ENCODE measurements around the gene PRKAG2.

Gene PRKAG2

GRCh38 chr7:151518105-151518946 lies 358.6 kb downstream of the PRKAG2 start:
- H4K20me1 ChIP-seq (ENCODE audit: insufficient read depth, low read length, poor library complexity, severe bottlenecking), result peaks cover 57% of the 10 kb centered on the region
- no peak for TF ChIP-seq EZH2phosphoT487 (IDR thresholded peaks at IDR 0.05; ENCODE audit: borderline replicate concordance)
- TF ChIP-seq CTCF (conservative IDR thresholded peaks at IDR 0.05; ENCODE audit: low read length), result no peak
- H3F3A ChIP-seq (ENCODE audit: low read depth), result no peaks in the 10 kb centered on the region

GRCh38 chr7:151517601-151518104 lies 359.3 kb downstream of the PRKAG2 start:
- peaks cover 41% of the 10 kb centered on the region for H3K4me1 ChIP-seq (ENCODE audit: insufficient read depth, low read length, poor library complexity, severe bottlenecking)
- no peak for TF ChIP-seq EZH2phosphoT487 (IDR thresholded peaks at IDR 0.05; ENCODE audit: borderline replicate concordance)
- no peak for TF ChIP-seq CTCF (conservative IDR thresholded peaks at IDR 0.05; ENCODE audit: low read length)
- H3K36me3 ChIP-seq (ENCODE audit: insufficient read depth, low read length), result no peaks in the 10 kb centered on the region
- peak overlapping the region; percentile 98 for H3K4me2 ChIP-seq (ENCODE audit: low read depth, low read length, poor library complexity, severe bottlenecking)
- peaks cover 63% of the 10 kb centered on the region for H4K20me1 ChIP-seq (ENCODE audit: insufficient read depth, low read length, poor library complexity, severe bottlenecking)
- H3F3A ChIP-seq (ENCODE audit: low read depth), result no peaks in the 10 kb centered on the region
- H3K9me3 ChIP-seq (ENCODE audit: insufficient read depth, low read depth, low read length), result no peaks in the 10 kb centered on the region
- peaks cover 67% of the 10 kb centered on the region for H3K79me2 ChIP-seq (ENCODE audit: insufficient read depth, low read length)
- peak overlapping the region; percentile 93 for H3K9ac ChIP-seq (ENCODE audit: low read depth, low read length, poor library complexity, severe bottlenecking)
- H3K27me3 ChIP-seq (ENCODE audit: insufficient read depth, low read length, poor library complexity, severe bottlenecking), result no peaks in the 10 kb centered on the region
- no peaks in the 10 kb centered on the region for H3K9me2 ChIP-seq (replicated peaks; ENCODE audit: low read depth, low read length)
- no peak overlapping the region for H2AFZ ChIP-seq (ENCODE audit: low read length)
- peak overlapping the region; percentile 95 for H3K4me3 ChIP-seq (ENCODE audit: low read length, poor library complexity, severe bottlenecking)

More at GRCh38 chr7:151518105-151518946, 358.6 kb downstream of the PRKAG2 start:
- no peaks in the 10 kb centered on the region for H3K36me3 ChIP-seq (ENCODE audit: insufficient read depth, low read length)
- H3K4me2 ChIP-seq (ENCODE audit: low read depth, low read length, poor library complexity, severe bottlenecking), result peak overlapping the region; percentile 98
- no peak overlapping the region for H2AFZ ChIP-seq (ENCODE audit: low read length)
- H3K27me3 ChIP-seq (ENCODE audit: insufficient read depth, low read length, poor library complexity, severe bottlenecking), result no peaks in the 10 kb centered on the region
- no peaks in the 10 kb centered on the region for H3K9me3 ChIP-seq (ENCODE audit: insufficient read depth, low read depth, low read length)
- H3K79me2 ChIP-seq (ENCODE audit: insufficient read depth, low read length), result peaks cover 60% of the 10 kb centered on the region
- H3K9ac ChIP-seq (ENCODE audit: low read depth, low read length, poor library complexity, severe bottlenecking), result peak overlapping the region; percentile 93
- peaks cover 35% of the 10 kb centered on the region for H3K4me1 ChIP-seq (ENCODE audit: insufficient read depth, low read length, poor library complexity, severe bottlenecking)
- H3K4me3 ChIP-seq (ENCODE audit: low read length, poor library complexity, severe bottlenecking), result peak overlapping the region; percentile 95
- H3K9me2 ChIP-seq (replicated peaks; ENCODE audit: low read depth, low read length), result no peaks in the 10 kb centered on the region

GRCh38 chr7:151515276-151515565 lies 361.7 kb downstream of the PRKAG2 start:
- H3K79me2 ChIP-seq (ENCODE audit: insufficient read depth, low read length), result peaks cover 91% of the 10 kb centered on the region
- no peaks in the 10 kb centered on the region for H3F3A ChIP-seq (ENCODE audit: low read depth)
- no peak overlapping the region for H2AFZ ChIP-seq (ENCODE audit: low read length)
- H3K4me2 ChIP-seq (ENCODE audit: low read depth, low read length, poor library complexity, severe bottlenecking), result peak overlapping the region; percentile 98
- no peaks in the 10 kb centered on the region for H3K36me3 ChIP-seq (ENCODE audit: insufficient read depth, low read length)
- H3K4me1 ChIP-seq (ENCODE audit: insufficient read depth, low read length, poor library complexity, severe bottlenecking), result peaks cover 56% of the 10 kb centered on the region
- no peak for TF ChIP-seq EZH2phosphoT487 (IDR thresholded peaks at IDR 0.05; ENCODE audit: borderline replicate concordance)
- no peak for TF ChIP-seq CTCF (conservative IDR thresholded peaks at IDR 0.05; ENCODE audit: low read length)
- no peaks in the 10 kb centered on the region for H3K9me2 ChIP-seq (replicated peaks; ENCODE audit: low read depth, low read length)
- no peaks in the 10 kb centered on the region for H3K9me3 ChIP-seq (ENCODE audit: insufficient read depth, low read depth, low read length)
- H3K27me3 ChIP-seq (ENCODE audit: insufficient read depth, low read length, poor library complexity, severe bottlenecking), result no peaks in the 10 kb centered on the region
- H3K4me3 ChIP-seq (ENCODE audit: low read length, poor library complexity, severe bottlenecking), result peak overlapping the region; percentile 95
- H4K20me1 ChIP-seq (ENCODE audit: insufficient read depth, low read length, poor library complexity, severe bottlenecking), result peaks cover 88% of the 10 kb centered on the region
- H3K9ac ChIP-seq (ENCODE audit: low read depth, low read length, poor library complexity, severe bottlenecking), result no peak overlapping the region
